ENCODE results near the gene PCSK4.

The PCSK4 gene

GRCh38 chr19:1457892-1458291 is 32.3 kb downstream of the PCSK4 start (continued):
- TF ChIP-seq ZNF350 (tag by site-specific recombination; IDR thresholded peaks at IDR 0.05) = no peak
- TF ChIP-seq ZNF48 (tag by site-specific recombination; IDR thresholded peaks at IDR 0.05) = no peak
- TF ChIP-seq HOXD13 (CRISPR knock-in tag; IDR thresholded peaks at IDR 0.05; ENCODE audit: borderline replicate concordance) = no peak

GRCh38 chr19:1457031-1457739 is 33.0 kb downstream of the PCSK4 start:
- Histone ChIP-seq H3K27ac (ENCODE audit: extremely low read depth, low read depth, low read length) (no peak overlapping the region), H3K4me1 (ENCODE audit: control insufficient read depth, insufficient read depth, low read length) (no peaks in the 10 kb centered on the region), H3K9me3 (ENCODE audit: control insufficient read depth, insufficient read depth, low read depth, low read length) (no peaks in the 10 kb centered on the region), H3K4me3 (ENCODE audit: low read depth, low read length) (no peak overlapping the region), H3K36me3 (ENCODE audit: control insufficient read depth in 2 of 2, insufficient read depth in 1 of 2, low read length in 2 of 2) (peaks cover 0 to 16% of the 10 kb centered on the region in 2 experiments; a peak in 1 of 3 replicates)
- CTCF ChIA-PET = interaction anchor here (0.6 to 1.4 kb wide), 3 partner anchors 9 to 13 kb away, joined by 3 to 5 read pairs (median 4); no protein-coding TSS in a partner anchor
- POLR2A ChIA-PET = interaction anchor here (0.6 to 1.4 kb wide), 3 partner anchors 12 to 188 kb away, joined by 4 to 6 read pairs (median 4); partner anchors contain the start of gene CIRBP
- no peak for TF ChIP-seq FEZF1 (tag by site-specific recombination; IDR thresholded peaks at IDR 0.05)
- TF ChIP-seq ZNF18 (tag by site-specific recombination; IDR thresholded peaks at IDR 0.05) = no peak
- TF ChIP-seq GLIS2 (tag by site-specific recombination; IDR thresholded peaks at IDR 0.05) = no peak
- no peak for TF ChIP-seq ZEB2 (tag by site-specific recombination; IDR thresholded peaks at IDR 0.05)
- TF ChIP-seq ZNF132 (tag by site-specific recombination; IDR thresholded peaks at IDR 0.05; ENCODE audit: borderline replicate concordance) = no peak
- no peak for TF ChIP-seq SP3 (tag by site-specific recombination; IDR thresholded peaks at IDR 0.05)
- no peak for TF ChIP-seq ZNF350 (tag by site-specific recombination; IDR thresholded peaks at IDR 0.05)
- no peak for TF ChIP-seq ZNF473 (tag by site-specific recombination; IDR thresholded peaks at IDR 0.05)

GRCh38 chr19:1456121-1456900 is 33.8 kb downstream of the PCSK4 start:
- H3K9me3 ChIP-seq (ENCODE audit: control insufficient read depth, insufficient read depth, low read depth, low read length) = no peaks in the 10 kb centered on the region
- peaks cover 0 to 16% of the 10 kb centered on the region in 2 experiments; a peak in 1 of 3 replicates for H3K36me3 ChIP-seq (ENCODE audit: control insufficient read depth in 2 of 2, insufficient read depth in 1 of 2, low read length in 2 of 2)
- CTCF ChIA-PET = interaction anchor here (0.6 to 3.3 kb wide), 8 partner anchors 10 to 370 kb away, joined by 3 to 21 read pairs (median 3); no protein-coding TSS in a partner anchor
- no peak overlapping the region for H3K27ac ChIP-seq (ENCODE audit: extremely low read depth, low read depth, low read length)
- POLR2A ChIA-PET = interaction anchor here (0.5 to 1.1 kb wide), 7 partner anchors 9 to 951 kb away, joined by 3 to 8 read pairs (median 4); partner anchors contain the start of genes CIRBP and REEP6
- no peaks in the 10 kb centered on the region for H3K4me1 ChIP-seq (ENCODE audit: control insufficient read depth, insufficient read depth, low read length)
- TF ChIP-seq, protein P1, sequence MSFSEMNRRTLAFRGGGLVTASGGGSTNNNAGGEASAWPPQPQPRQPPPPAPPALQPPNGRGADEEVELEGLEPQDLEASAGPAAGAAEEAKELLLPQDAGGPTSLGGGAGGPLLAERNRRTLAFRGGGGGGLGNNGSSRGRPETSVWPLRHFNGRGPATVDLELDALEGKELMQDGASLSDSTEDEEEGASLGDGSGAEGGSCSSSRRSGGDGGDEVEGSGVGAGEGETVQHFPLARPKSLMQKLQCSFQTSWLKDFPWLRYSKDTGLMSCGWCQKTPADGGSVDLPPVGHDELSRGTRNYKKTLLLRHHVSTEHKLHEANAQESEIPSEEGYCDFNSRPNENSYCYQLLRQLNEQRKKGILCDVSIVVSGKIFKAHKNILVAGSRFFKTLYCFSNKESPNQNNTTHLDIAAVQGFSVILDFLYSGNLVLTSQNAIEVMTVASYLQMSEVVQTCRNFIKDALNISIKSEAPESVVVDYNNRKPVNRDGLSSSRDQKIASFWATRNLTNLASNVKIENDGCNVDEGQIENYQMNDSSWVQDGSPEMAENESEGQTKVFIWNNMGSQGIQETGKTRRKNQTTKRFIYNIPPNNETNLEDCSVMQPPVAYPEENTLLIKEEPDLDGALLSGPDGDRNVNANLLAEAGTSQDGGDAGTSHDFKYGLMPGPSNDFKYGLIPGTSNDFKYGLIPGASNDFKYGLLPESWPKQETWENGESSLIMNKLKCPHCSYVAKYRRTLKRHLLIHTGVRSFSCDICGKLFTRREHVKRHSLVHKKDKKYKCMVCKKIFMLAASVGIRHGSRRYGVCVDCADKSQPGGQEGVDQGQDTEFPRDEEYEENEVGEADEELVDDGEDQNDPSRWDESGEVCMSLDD (tag by site-specific recombination; IDR thresholded peaks at IDR 0.05) = 0 out of 2 replicates have a peak, but pooled peaks have one; percentile 34
- no peak for TF ChIP-seq ZNF169 (tag by site-specific recombination; IDR thresholded peaks at IDR 0.05)
- TF ChIP-seq ZNF624 (tag by site-specific recombination; IDR thresholded peaks at IDR 0.05) = no peak
- peak; percentile 61; the same call in 1 of the 2 replicates for TF ChIP-seq GLIS2 (tag by site-specific recombination; IDR thresholded peaks at IDR 0.05)
- peak; percentile 72 for TF ChIP-seq ZNF239 (tag by site-specific recombination; IDR thresholded peaks at IDR 0.05)
- TF ChIP-seq KLF17 (tag by site-specific recombination; IDR thresholded peaks at IDR 0.05) = 0 out of 2 replicates have a peak, but pooled peaks have one; percentile 26
- TF ChIP-seq, protein P2, sequence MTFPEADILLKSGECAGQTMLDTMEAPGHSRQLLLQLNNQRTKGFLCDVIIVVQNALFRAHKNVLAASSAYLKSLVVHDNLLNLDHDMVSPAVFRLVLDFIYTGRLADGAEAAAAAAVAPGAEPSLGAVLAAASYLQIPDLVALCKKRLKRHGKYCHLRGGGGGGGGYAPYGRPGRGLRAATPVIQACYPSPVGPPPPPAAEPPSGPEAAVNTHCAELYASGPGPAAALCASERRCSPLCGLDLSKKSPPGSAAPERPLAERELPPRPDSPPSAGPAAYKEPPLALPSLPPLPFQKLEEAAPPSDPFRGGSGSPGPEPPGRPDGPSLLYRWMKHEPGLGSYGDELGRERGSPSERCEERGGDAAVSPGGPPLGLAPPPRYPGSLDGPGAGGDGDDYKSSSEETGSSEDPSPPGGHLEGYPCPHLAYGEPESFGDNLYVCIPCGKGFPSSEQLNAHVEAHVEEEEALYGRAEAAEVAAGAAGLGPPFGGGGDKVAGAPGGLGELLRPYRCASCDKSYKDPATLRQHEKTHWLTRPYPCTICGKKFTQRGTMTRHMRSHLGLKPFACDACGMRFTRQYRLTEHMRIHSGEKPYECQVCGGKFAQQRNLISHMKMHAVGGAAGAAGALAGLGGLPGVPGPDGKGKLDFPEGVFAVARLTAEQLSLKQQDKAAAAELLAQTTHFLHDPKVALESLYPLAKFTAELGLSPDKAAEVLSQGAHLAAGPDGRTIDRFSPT (tag by site-specific recombination; IDR thresholded peaks at IDR 0.05) = peak; percentile 58
- no peak for TF ChIP-seq ZBTB48 (tag by site-specific recombination; IDR thresholded peaks at IDR 0.05)
- TF ChIP-seq, protein P3, sequence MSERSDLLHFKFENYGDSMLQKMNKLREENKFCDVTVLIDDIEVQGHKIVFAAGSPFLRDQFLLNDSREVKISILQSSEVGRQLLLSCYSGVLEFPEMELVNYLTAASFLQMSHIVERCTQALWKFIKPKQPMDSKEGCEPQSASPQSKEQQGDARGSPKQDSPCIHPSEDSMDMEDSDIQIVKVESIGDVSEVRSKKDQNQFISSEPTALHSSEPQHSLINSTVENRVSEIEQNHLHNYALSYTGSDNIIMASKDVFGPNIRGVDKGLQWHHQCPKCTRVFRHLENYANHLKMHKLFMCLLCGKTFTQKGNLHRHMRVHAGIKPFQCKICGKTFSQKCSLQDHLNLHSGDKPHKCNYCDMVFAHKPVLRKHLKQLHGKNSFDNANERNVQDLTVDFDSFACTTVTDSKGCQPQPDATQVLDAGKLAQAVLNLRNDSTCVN (tag by site-specific recombination; optimal IDR thresholded peaks at IDR 0.05) = peak; percentile 2
- no peak for TF ChIP-seq KLF1 (tag by site-specific recombination; IDR thresholded peaks at IDR 0.05)
- no peak for TF ChIP-seq ZNF416 (tag by site-specific recombination; IDR thresholded peaks at IDR 0.05)
- no peak overlapping the region for H3K4me3 ChIP-seq (ENCODE audit: low read depth, low read length)

All from HEK293 (cell line).